Cardiac fibroblast (primary cell): Measurements from ENCODE around the gene EIF4A3.

Experiments
- DNase-seq, 2 donors: peaks; one replicate each; pipeline versions ENCODE4 v3.0.0 to v3.0.0-alpha.2; 2010; ENCODE audit warnings: low read depth in 2 of 2
- H3K4me3 ChIP-seq, 2 donors: replicated peaks in 1 of 2; 1 replicate in 1 of 2; 2 replicates in 1 of 2; pipeline ENCODE4 v1.5.1; 2011; ENCODE audit warnings: low read depth in 2 of 2, low read length in 2 of 2, mild to moderate bottlenecking in 2 of 2, moderate library complexity in 1 of 2
- CTCF ChIP-seq: IDR thresholded peaks from one replicate; pipeline ENCODE4 v1.5.1; 2011; ENCODE audit warnings: low read depth, mild to moderate bottlenecking, low read length, inconsistent platforms

The EIF4A3 gene

GRCh38 chr17:80106751-80107150 lies 40.2 kb downstream of the EIF4A3 start:
- TF ChIP-seq CTCF, result no peak
- no peak for DNase-seq
- H3K4me3 ChIP-seq, result no peak overlapping the region

- DNase-seq, result no peak
- no peak overlapping the region for H3K4me3 ChIP-seq
- no peak for TF ChIP-seq CTCF
Observed at GRCh38 chr17:80106176-80106575, 40.8 kb downstream of the EIF4A3 start.

- TF ChIP-seq CTCF, result no peak
- DNase-seq, result peak; percentile 24 to 41
Observed at GRCh38 chr17:80105762-80106161, 41.2 kb downstream of the EIF4A3 start.

GRCh38 chr17:80104956-80105375 lies 42.0 kb downstream of the EIF4A3 start:
- no peak for TF ChIP-seq CTCF
- H3K4me3 ChIP-seq, result no peak overlapping the region
- DNase-seq, result no peak

More at GRCh38 chr17:80105762-80106161, 41.2 kb downstream of the EIF4A3 start:
- H3K4me3 ChIP-seq, result no peak overlapping the region

- TF ChIP-seq CTCF, result no peak
Observed at GRCh38 chr17:80104321-80104955, 42.5 kb downstream of the EIF4A3 start.

GRCh38 chr17:80103449-80104085 lies 43.4 kb downstream of the EIF4A3 start:
- no peak for DNase-seq
- H3K4me3 ChIP-seq, result no peak overlapping the region
- TF ChIP-seq CTCF, result no peak

More at GRCh38 chr17:80104321-80104955, 42.5 kb downstream of the EIF4A3 start:
- H3K4me3 ChIP-seq, result no peak overlapping the region
- DNase-seq, result peak; percentile 26 to 60
